K562 (cell line): Measurements from ENCODE around the gene MLLT6. TPM values are rescaled to one million over a fixed set of nuclear protein-coding genes. Genes with fewer than 3 reads are reported as not detected.

Experiments used
- COPS2 ChIP-seq: fragments of 450-650 bp; conservative IDR thresholded peaks from 2 replicates; pipeline ENCODE4 v1.6.1; 2016; ENCODE audit warnings: mild to moderate bottlenecking, moderate library complexity
- EGR1 ChIP-seq: fragments of 450-650 bp; conservative IDR thresholded peaks from 2 replicates; pipeline ENCODE4 v1.6.1; 2017; ENCODE audit warnings: mild to moderate bottlenecking
- FOXA1 ChIP-seq: fragments of 450-650 bp; IDR thresholded peaks from 2 replicates; pipeline ENCODE4 v1.6.1; 2016; ENCODE audit warnings: mild to moderate bottlenecking, borderline replicate concordance
- GATAD2A ChIP-seq: fragments of 450-650 bp; IDR thresholded peaks from 2 replicates; pipeline ENCODE4 v1.6.1; 2017
- HDAC2 ChIP-seq: fragments of 450-650 bp; IDR thresholded peaks from 2 replicates; pipeline ENCODE4 v1.6.1; 2016; ENCODE audit warnings: mild to moderate bottlenecking
- KAT7 ChIP-seq: sonication (generic); formaldehyde crosslinking; IDR thresholded peaks from 2 replicates; pipeline ENCODE4 v1.8.0; 2022; ENCODE audit warnings: missing genetic modification reagents, mild to moderate bottlenecking, borderline replicate concordance
- LARP7 ChIP-seq: fragments of 450-650 bp; IDR thresholded peaks from 2 replicates; pipeline ENCODE4 v1.6.1; 2016
- MED1 ChIP-seq: sonication (generic); formaldehyde crosslinking; IDR thresholded peaks from 2 replicates; pipeline ENCODE4 v1.8.1; 2023; ENCODE audit warnings: missing genetic modification reagents, borderline replicate concordance
- MIER1 ChIP-seq: fragments of 450-650 bp; IDR thresholded peaks from 2 replicates; pipeline ENCODE4 v1.6.1; 2016; ENCODE audit warnings: antibody characterized with exemption, mild to moderate bottlenecking, low read depth
- NBN ChIP-seq: fragments of 450-650 bp; IDR thresholded peaks from 2 replicates; pipeline ENCODE4 v1.6.1; 2016; ENCODE audit warnings: low read depth, mild to moderate bottlenecking
- RAD51 ChIP-seq: fragments of 450-650 bp; IDR thresholded peaks from 2 replicates; pipeline ENCODE4 v1.7.1; 2016; ENCODE audit warnings: low read depth, mild to moderate bottlenecking, borderline replicate concordance
- SUPT5H ChIP-seq: fragments of 450-650 bp; IDR thresholded peaks from 2 replicates; pipeline ENCODE4 v1.6.1; 2016
- TEAD1 ChIP-seq, 2 experiments: fragments of 450-650 bp in 1 of 2; sonication (generic) in 1 of 2; formaldehyde crosslinking; IDR thresholded peaks; 2 replicates each; pipeline versions ENCODE4 v1.4.0 to v1.8.0; 2020 to 2022; ENCODE audit warnings: mild to moderate bottlenecking in 2 of 2, missing genetic modification reagents in 1 of 2
- ZNF232 ChIP-seq: sonication (generic); formaldehyde crosslinking; IDR thresholded peaks from 2 replicates; pipeline ENCODE4 v1.8.0; 2022; ENCODE audit warnings: mild to moderate bottlenecking, missing genetic modification reagents
- ZNF253 ChIP-seq: fragments of 250-450 bp; sonication (Bioruptor Pico); conservative IDR thresholded peaks from 2 replicates; pipeline ENCODE4 v1.6.1; 2021; ENCODE audit warnings: mild to moderate bottlenecking
- ZNF780A ChIP-seq: fragments of 250-450 bp; sonication (Bioruptor Pico); IDR thresholded peaks from 2 replicates; pipeline ENCODE4 v1.5.0; 2021; ENCODE audit warnings: mild to moderate bottlenecking
- polyA plus RNA-seq, 8 experiments: library from polyadenylated mRNA; depleted of rRNA in 4 of 8; stranded (reverse) in 5 of 8; unstranded in 3 of 8; fragments of >200 nt; fragmentation: Nextera tagmentation in 2 of 8; fragmentation: Illumina TruSeq in 1 of 8; extraction: Ambion mirVana in 2 of 8; extraction: Trizol in 1 of 8; gene quantifications; 2 replicates each; pipeline versions ENCODE4 v1.2.1 to v1.2.3, GENCODE V29; 2011 to 2014; ENCODE audit warnings: inconsistent platforms in 1 of 8, missing spikeins in 1 of 8
- total RNA-seq, 7 experiments: library from RNA; depleted of rRNA in 6 of 7; stranded (reverse); fragments of >200 nt in 6 of 7; fragmentation: Illumina TruSeq in 2 of 7; extraction: Trizol in 2 of 7; gene quantifications; 2 replicates each; pipeline versions ENCODE4 v1.2.1 to v1.2.3, GENCODE V29; 2011 to 2021; ENCODE audit warnings: low replicate concordance in 1 of 7
- TF ChIP-seq, protein P1 (sequence below): fragments of 450-650 bp; IDR thresholded peaks from 2 replicates; pipeline ENCODE4 v1.6.1; 2016; ENCODE audit warnings: antibody characterized with exemption
- TF ChIP-seq, protein P2 (sequence below), 2 experiments: fragments of 450-650 bp; IDR thresholded peaks; 2 replicates each; pipeline ENCODE4 v1.6.1; 2018; ENCODE audit warnings: mild to moderate bottlenecking in 2 of 2, low read depth in 1 of 2; ENCODE audit not compliant: partially characterized antibody in 2 of 2
- TF ChIP-seq, protein P3 (sequence below), 2 experiments: fragments of 250-450 bp in 1 of 2; fragments of 450-650 bp in 1 of 2; sonication (Bioruptor Pico) in 1 of 2; IDR thresholded peaks; 2 replicates each; pipeline versions ENCODE4 v1.6.1 to v1.8.0; 2016 to 2021; ENCODE audit warnings: mild to moderate bottlenecking in 2 of 2, moderate library complexity in 2 of 2, missing compliant biosample characterization in 1 of 2, missing genetic modification characterization in 1 of 2

The MLLT6 gene
- total and polyA plus RNA-seq, 9 of the 15 experiments (the other 6 are each of a cell fraction or from before 2014, with no cell fraction given), result 3.1 to 71.7 (median 30.0) TPM

DNA sequence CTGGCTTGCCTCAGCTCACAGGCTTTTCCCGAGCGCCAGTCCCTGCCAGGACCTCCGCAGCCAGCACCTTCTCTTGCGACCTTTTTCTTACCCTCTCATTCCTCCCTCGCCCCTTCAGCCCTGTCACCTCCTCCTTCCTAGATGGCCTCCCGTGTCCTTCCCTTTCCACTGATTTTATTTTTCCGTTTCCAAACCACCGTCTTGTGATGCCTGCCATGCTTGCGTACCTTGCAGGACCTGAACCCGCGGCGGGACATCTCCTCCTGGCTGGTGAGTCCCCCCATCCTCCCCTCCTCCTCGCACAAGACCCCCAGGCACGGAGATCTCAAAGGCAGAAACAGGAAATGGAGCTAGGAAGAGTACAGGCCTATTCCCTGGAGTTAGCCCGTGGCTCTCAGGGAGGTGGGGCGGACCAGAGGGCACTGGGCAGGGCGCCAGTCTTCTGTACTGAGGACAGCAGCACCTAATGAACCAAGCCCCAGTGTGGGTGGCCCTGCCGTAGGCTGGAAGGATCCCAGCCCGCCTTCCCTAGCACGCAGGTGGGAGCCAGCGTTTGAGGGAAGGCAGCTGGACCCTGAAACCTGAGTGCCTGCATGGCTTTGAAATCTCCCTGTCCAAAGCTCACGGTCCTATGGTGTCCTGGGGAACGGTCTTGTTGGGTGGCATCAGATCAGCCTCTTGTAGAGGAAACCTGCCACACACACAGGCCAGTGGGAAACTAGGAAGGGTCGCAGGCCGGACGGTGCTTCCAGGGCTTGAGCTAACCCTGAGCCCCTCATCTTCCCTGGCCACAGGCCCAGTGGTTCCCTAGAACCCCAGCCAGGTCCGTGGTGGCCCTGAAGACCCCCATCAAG, 25.7 kb downstream of the MLLT6 start (continued):
- TF ChIP-seq, protein P1, sequence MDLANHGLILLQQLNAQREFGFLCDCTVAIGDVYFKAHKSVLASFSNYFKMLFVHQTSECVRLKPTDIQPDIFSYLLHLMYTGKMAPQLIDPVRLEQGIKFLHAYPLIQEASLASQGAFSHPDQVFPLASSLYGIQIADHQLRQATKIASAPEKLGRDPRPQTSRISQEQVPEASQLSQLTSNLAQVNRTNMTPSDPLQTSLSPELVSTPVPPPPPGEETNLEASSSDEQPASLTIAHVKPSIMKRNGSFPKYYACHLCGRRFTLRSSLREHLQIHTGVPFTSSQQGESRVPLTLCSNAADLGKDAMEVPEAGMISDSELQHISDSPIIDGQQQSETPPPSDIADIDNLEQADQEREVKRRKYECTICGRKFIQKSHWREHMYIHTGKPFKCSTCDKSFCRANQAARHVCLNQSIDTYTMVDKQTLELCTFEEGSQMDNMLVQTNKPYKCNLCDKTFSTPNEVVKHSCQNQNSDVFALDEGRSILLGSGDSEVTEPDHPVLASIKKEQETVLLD, result peak; percentile 63; the same call in 1 of the 2 replicates
- TF ChIP-seq HDAC2, result peak; percentile 52; the same call in 1 of the 2 replicates
- 0 out of 2 replicates have a peak, but pooled peaks have one; percentile 56 for TF ChIP-seq NBN
- no peak for TF ChIP-seq MED1 (CRISPR knock-in tag)
- 0 out of 2 replicates have a peak, but pooled peaks have one; percentile 36 for TF ChIP-seq EGR1
- TF ChIP-seq RAD51, result 0 out of 2 replicates have a peak, but pooled peaks have one; percentile 21
- no peak for TF ChIP-seq COPS2
- no peak for TF ChIP-seq KAT7
- TF ChIP-seq, protein P2, sequence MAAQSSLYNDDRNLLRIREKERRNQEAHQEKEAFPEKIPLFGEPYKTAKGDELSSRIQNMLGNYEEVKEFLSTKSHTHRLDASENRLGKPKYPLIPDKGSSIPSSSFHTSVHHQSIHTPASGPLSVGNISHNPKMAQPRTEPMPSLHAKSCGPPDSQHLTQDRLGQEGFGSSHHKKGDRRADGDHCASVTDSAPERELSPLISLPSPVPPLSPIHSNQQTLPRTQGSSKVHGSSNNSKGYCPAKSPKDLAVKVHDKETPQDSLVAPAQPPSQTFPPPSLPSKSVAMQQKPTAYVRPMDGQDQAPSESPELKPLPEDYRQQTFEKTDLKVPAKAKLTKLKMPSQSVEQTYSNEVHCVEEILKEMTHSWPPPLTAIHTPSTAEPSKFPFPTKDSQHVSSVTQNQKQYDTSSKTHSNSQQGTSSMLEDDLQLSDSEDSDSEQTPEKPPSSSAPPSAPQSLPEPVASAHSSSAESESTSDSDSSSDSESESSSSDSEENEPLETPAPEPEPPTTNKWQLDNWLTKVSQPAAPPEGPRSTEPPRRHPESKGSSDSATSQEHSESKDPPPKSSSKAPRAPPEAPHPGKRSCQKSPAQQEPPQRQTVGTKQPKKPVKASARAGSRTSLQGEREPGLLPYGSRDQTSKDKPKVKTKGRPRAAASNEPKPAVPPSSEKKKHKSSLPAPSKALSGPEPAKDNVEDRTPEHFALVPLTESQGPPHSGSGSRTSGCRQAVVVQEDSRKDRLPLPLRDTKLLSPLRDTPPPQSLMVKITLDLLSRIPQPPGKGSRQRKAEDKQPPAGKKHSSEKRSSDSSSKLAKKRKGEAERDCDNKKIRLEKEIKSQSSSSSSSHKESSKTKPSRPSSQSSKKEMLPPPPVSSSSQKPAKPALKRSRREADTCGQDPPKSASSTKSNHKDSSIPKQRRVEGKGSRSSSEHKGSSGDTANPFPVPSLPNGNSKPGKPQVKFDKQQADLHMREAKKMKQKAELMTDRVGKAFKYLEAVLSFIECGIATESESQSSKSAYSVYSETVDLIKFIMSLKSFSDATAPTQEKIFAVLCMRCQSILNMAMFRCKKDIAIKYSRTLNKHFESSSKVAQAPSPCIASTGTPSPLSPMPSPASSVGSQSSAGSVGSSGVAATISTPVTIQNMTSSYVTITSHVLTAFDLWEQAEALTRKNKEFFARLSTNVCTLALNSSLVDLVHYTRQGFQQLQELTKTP (IDR thresholded peaks at IDR 0.05; ENCODE audit: low read depth in 1 of 2, partially characterized antibody in 2 of 2), result peak in 1 of 2 experiments; percentile 92
- TF ChIP-seq TEAD1 (CRISPR knock-in tag; IDR thresholded peaks at IDR 0.05), result no peak
- TF ChIP-seq, protein P3, sequence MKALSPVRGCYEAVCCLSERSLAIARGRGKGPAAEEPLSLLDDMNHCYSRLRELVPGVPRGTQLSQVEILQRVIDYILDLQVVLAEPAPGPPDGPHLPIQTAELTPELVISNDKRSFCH (CRISPR knock-in tag; IDR thresholded peaks at IDR 0.05), result no peak
- TF ChIP-seq, protein P3 (tag; IDR thresholded peaks at IDR 0.05), result no peak
- no peak for TF ChIP-seq ZNF232 (CRISPR knock-in tag)
- TF ChIP-seq ZNF253 (CRISPR knock-in tag), result no peak
- TF ChIP-seq ZNF780A (CRISPR knock-in tag), result no peak
- TF ChIP-seq LARP7, result peak; percentile 60; the same call in 1 of the 2 replicates
- TF ChIP-seq GATAD2A, result 0 out of 2 replicates have a peak, but pooled peaks have one; percentile 35
- TF ChIP-seq SUPT5H, result 0 out of 2 replicates have a peak, but pooled peaks have one; percentile 28
- TF ChIP-seq FOXA1, result no peak
- 0 out of 2 replicates have a peak, but pooled peaks have one; percentile 23 for TF ChIP-seq MIER1
